ENCODE data around the gene DNAH10. TPM values are rescaled to one million over a fixed set of nuclear protein-coding genes. Genes with fewer than 3 reads are reported as not detected.

The DNAH10 gene
- polyA plus RNA-seq, 2 of the 4 experiments (the other 2 are of a cell fraction), result 0.14 to 0.39 TPM

- TF ChIP-seq FOSB (CRISPR knock-in tag; IDR thresholded peaks at IDR 0.05), result no peak
- no peak for TF ChIP-seq CHD2 (IDR thresholded peaks at IDR 0.05; ENCODE audit: low read length, partially characterized antibody)
Observed at GRCh38 chr12:123942911-123943648, 181.0 kb downstream of the DNAH10 start (continued).

GRCh38 chr12:123943816-123944215 lies 181.7 kb downstream of the DNAH10 start:
- POLR2A ChIA-PET, result no interaction called here
- TF ChIP-seq EHMT2 (IDR thresholded peaks at IDR 0.05; ENCODE audit: low read depth) (no peak), JUNB (IDR thresholded peaks at IDR 0.05) (no peak), ZC3H11A (IDR thresholded peaks at IDR 0.05) (no peak), NPAS2 (CRISPR knock-in tag; IDR thresholded peaks at IDR 0.05; ENCODE audit: borderline replicate concordance) (no peak), CHD2 (IDR thresholded peaks at IDR 0.05; ENCODE audit: low read length, partially characterized antibody) (no peak), NR3C1 (IDR thresholded peaks at IDR 0.05) (no peak), TP53 (CRISPR knock-in tag; IDR thresholded peaks at IDR 0.05) (no peak)
- CTCF ChIA-PET, result interaction anchor here (1.8 kb wide), 1 partner anchor 12 kb away, joined by 5 read pairs; no protein-coding TSS in a partner anchor
- no peaks in the 10 kb centered on the region for H3K9me3 ChIP-seq
- no peak overlapping the region for H3K27ac ChIP-seq
- ATAC-seq, result no peak
- DNase-seq (ENCODE audit: low read depth in 1 of 2, low spot score in 1 of 2), result no peak
- H3K4me1 ChIP-seq, result no peaks in the 10 kb centered on the region
- no peak overlapping the region for H3K4me2 ChIP-seq
- WGBS (ENCODE audit: missing lambda C conversion rate), result 91% methylated on average over 5 of the region's 5 CpGs
- no peak overlapping the region for H3K4me3 ChIP-seq
- no peak for FAIRE-seq

- H3K9me3 ChIP-seq, result no peaks in the 10 kb centered on the region
- CTCF ChIA-PET, result interaction anchor here (0.5 to 1.8 kb wide), 3 partner anchors 11 to 144 kb away, joined by 5 to 7 read pairs (median 5); no protein-coding TSS in a partner anchor
- ATAC-seq (no peak), DNase-seq (ENCODE audit: low read depth in 1 of 2, low spot score in 1 of 2) (no peak), FAIRE-seq (no peak)
- POLR2A ChIA-PET, result no interaction called here
- H3K4me1 ChIP-seq, result no peaks in the 10 kb centered on the region
- 82% methylated on average over 10 of the region's 10 CpGs for WGBS (ENCODE audit: missing lambda C conversion rate)
- no peak overlapping the region for H3K4me2 ChIP-seq
- no peak for TF ChIP-seq EHF (CRISPR knock-in tag; IDR thresholded peaks at IDR 0.05)
- TF ChIP-seq ELK1 (IDR thresholded peaks at IDR 0.05; ENCODE audit: low read depth, low read length), result no peak
- no peak for TF ChIP-seq HOXB13 (CRISPR knock-in tag; IDR thresholded peaks at IDR 0.05; ENCODE audit: low read depth)
- TF ChIP-seq PBX3 (IDR thresholded peaks at IDR 0.05), result no peak
- TF ChIP-seq MAZ (IDR thresholded peaks at IDR 0.05; ENCODE audit: borderline replicate concordance, low read depth, low read length), result no peak
- TF ChIP-seq CTCF (IDR thresholded peaks at IDR 0.05), result no peak
- TF ChIP-seq USF2 (IDR thresholded peaks at IDR 0.05), result no peak
- no peak for TF ChIP-seq CHD2 (IDR thresholded peaks at IDR 0.05; ENCODE audit: low read length, partially characterized antibody)
- no peak overlapping the region for H3K27ac ChIP-seq
- H3K4me3 ChIP-seq, result no peak overlapping the region
Observed at GRCh38 chr12:123944696-123945095, 182.6 kb downstream of the DNAH10 start.
